ENCODE results near the gene WTAP. TPM values are rescaled to one million over a fixed set of nuclear protein-coding genes. Genes with fewer than 3 reads are reported as not detected.
A peak's percentile ranks its signal among the peaks of the same experiment; 100 is the strongest.
"Not testable (repeated sequence)": the region's sequence is repeated elsewhere in the genome, so short reads cannot be mapped to it uniquely, and the experiment has no call there.

WTAP gene
- total RNA-seq, 1 experiment from 2014 or later = 44.7 TPM

- peaks cover 14% of the 10 kb centered on the region for H3K36me3 ChIP-seq (ENCODE audit: low read depth)
- no peaks in the 10 kb centered on the region for H3K9me2 ChIP-seq (ENCODE audit: insufficient read depth)
- H3K4me3 ChIP-seq = peak overlapping the region; percentile 69
- H3K79me2 ChIP-seq (ENCODE audit: low read depth) = peaks cover 93% of the 10 kb centered on the region
- POLR2A ChIA-PET (ENCODE audit: unreplicated experiment) = no interaction called here
- peaks cover 17% of the 10 kb centered on the region for H3K4me1 ChIP-seq (replicated peaks; ENCODE audit: insufficient read depth)
- no peaks in the 10 kb centered on the region for H3K9me3 ChIP-seq (ENCODE audit: insufficient read depth, low read depth)
- peaks cover 67% of the 10 kb centered on the region for H4K20me1 ChIP-seq (ENCODE audit: insufficient read depth)
- no peak for TF ChIP-seq EZH2 (IDR thresholded peaks at IDR 0.05; ENCODE audit: low read depth)
- TF ChIP-seq CTCF (conservative IDR thresholded peaks at IDR 0.05) = no peak
- intact Hi-C loops (cut with micrococcal nuclease; ENCODE audit: unreplicated experiment) = no loop called here
- CTCF ChIA-PET = no interaction called here
- no peak for DNase-seq
- H3K27me3 ChIP-seq (ENCODE audit: insufficient read depth, low read depth) = no peaks in the 10 kb centered on the region
- BruUV-seq (replicated peaks) = no TSS peak
- peaks cover 1% of the 10 kb centered on the region; the same call in 1 of the 2 replicates for H3F3A ChIP-seq (ENCODE audit: insufficient read depth, low read depth)
- no peak overlapping the region for H2AFZ ChIP-seq
- no peak overlapping the region for H3K27ac ChIP-seq
- H3K4me2 ChIP-seq = peak overlapping the region; percentile 96
These were observed 2.5 kb downstream of the WTAP start for GRCh38 chr6:159729598-159730331.

GRCh38 chr6:159730332-159730676 lies 3.0 kb downstream of the WTAP start:
- no TSS peak for BruUV-seq (replicated peaks)

GRCh38 chr6:159732550-159732949 lies 5.2 kb downstream of the WTAP start:
- H3K4me1 ChIP-seq (replicated peaks; ENCODE audit: insufficient read depth) = peaks cover 17% of the 10 kb centered on the region
- POLR2A ChIA-PET (ENCODE audit: unreplicated experiment); BruUV-seq (replicated peaks); H2AFZ ChIP-seq; CTCF ChIA-PET; intact Hi-C loops (cut with micrococcal nuclease; ENCODE audit: unreplicated experiment); H3K27me3 ChIP-seq (ENCODE audit: insufficient read depth, low read depth); H3K4me2 ChIP-seq; H3K27ac ChIP-seq; DNase-seq; H3K9me2 ChIP-seq (ENCODE audit: insufficient read depth); H3F3A ChIP-seq (ENCODE audit: insufficient read depth, low read depth); H3K4me3 ChIP-seq; H3K9me3 ChIP-seq (ENCODE audit: insufficient read depth, low read depth): not testable (repeated sequence)
- peaks cover 15% of the 10 kb centered on the region for H3K36me3 ChIP-seq (ENCODE audit: low read depth)
- peaks cover 91% of the 10 kb centered on the region for H4K20me1 ChIP-seq (ENCODE audit: insufficient read depth)
- H3K79me2 ChIP-seq (ENCODE audit: low read depth) = peaks cover 100% of the 10 kb centered on the region

More at GRCh38 chr6:159730332-159730676, 3.0 kb downstream of the WTAP start:
- H4K20me1 ChIP-seq (ENCODE audit: insufficient read depth) = peaks cover 73% of the 10 kb centered on the region
- H3F3A ChIP-seq (ENCODE audit: insufficient read depth, low read depth) = peaks cover 5% of the 10 kb centered on the region; the same call in 1 of the 2 replicates
- no peak overlapping the region for H3K27ac ChIP-seq
- intact Hi-C loops (cut with micrococcal nuclease; ENCODE audit: unreplicated experiment) = no loop called here
- peaks cover 17% of the 10 kb centered on the region for H3K4me1 ChIP-seq (replicated peaks; ENCODE audit: insufficient read depth)
- no peak for DNase-seq
- H3K27me3 ChIP-seq (ENCODE audit: insufficient read depth, low read depth) = no peaks in the 10 kb centered on the region
- peaks cover 93% of the 10 kb centered on the region for H3K79me2 ChIP-seq (ENCODE audit: low read depth)
- no peak for TF ChIP-seq CTCF (conservative IDR thresholded peaks at IDR 0.05)
- TF ChIP-seq EZH2 (IDR thresholded peaks at IDR 0.05; ENCODE audit: low read depth) = no peak
- POLR2A ChIA-PET (ENCODE audit: unreplicated experiment) = no interaction called here
- CTCF ChIA-PET = no interaction called here
- no peaks in the 10 kb centered on the region for H3K9me2 ChIP-seq (ENCODE audit: insufficient read depth)
- H2AFZ ChIP-seq = no peak overlapping the region
- peak overlapping the region; percentile 96 for H3K4me2 ChIP-seq
- peaks cover 14% of the 10 kb centered on the region for H3K36me3 ChIP-seq (ENCODE audit: low read depth)
- no peak overlapping the region; the same call in 1 of the 2 replicates for H3K4me3 ChIP-seq
- H3K9me3 ChIP-seq (ENCODE audit: insufficient read depth, low read depth) = no peaks in the 10 kb centered on the region

- BruUV-seq (replicated peaks) = not testable (repeated sequence)
These were observed 6.1 kb downstream of the WTAP start for GRCh38 chr6:159733395-159733794.

More at GRCh38 chr6:159733395-159733794, 6.1 kb downstream of the WTAP start:
- H3K27me3 ChIP-seq (ENCODE audit: insufficient read depth, low read depth); H3K4me3 ChIP-seq; H3F3A ChIP-seq (ENCODE audit: insufficient read depth, low read depth); CTCF ChIA-PET; intact Hi-C loops (cut with micrococcal nuclease; ENCODE audit: unreplicated experiment); H3K27ac ChIP-seq; H2AFZ ChIP-seq; DNase-seq; H3K9me2 ChIP-seq (ENCODE audit: insufficient read depth); H3K9me3 ChIP-seq (ENCODE audit: insufficient read depth, low read depth); POLR2A ChIA-PET (ENCODE audit: unreplicated experiment); H3K4me2 ChIP-seq: not testable (repeated sequence)
- Histone ChIP-seq H3K36me3 (ENCODE audit: low read depth) (peaks cover 18% of the 10 kb centered on the region), H3K4me1 (replicated peaks; ENCODE audit: insufficient read depth) (peaks cover 17% of the 10 kb centered on the region), H4K20me1 (ENCODE audit: insufficient read depth) (peaks cover 95% of the 10 kb centered on the region), H3K79me2 (ENCODE audit: low read depth) (peaks cover 100% of the 10 kb centered on the region)
